Spleen (tissue), 7 donors: ENCODE measurements around the gene ZNF362.

ENCODE experiments used
- POLR2A ChIP-seq, 3 donors: fragments of 450-650 bp; IDR thresholded peaks; one replicate each; pipeline ENCODE4 v1.5.1; 2017; ENCODE audit warnings: antibody characterized with exemption in 3 of 3, mild to moderate bottlenecking in 1 of 3
- TF ChIP-seq, protein P1 (sequence below), 11 experiments: fragments of 200-600 bp in 7 of 11; fragments of 450-650 bp in 4 of 11; sonication (generic) in 4 of 11; IDR thresholded peaks in 8 of 11; conservative IDR thresholded peaks in 3 of 11; 1 replicate in 7 of 11; 2 replicates in 4 of 11; pipeline versions ENCODE4 v1.4.0 to v1.8.0; 2016 to 2021; ENCODE audit warnings: antibody characterized with exemption in 11 of 11, inconsistent platforms in 4 of 11, mild to moderate bottlenecking in 1 of 11
- donor health status: DM: no; HTN: no; CAD: no; lungs with moderate emphysema.
- donor health status: DM: no; HTN: no; CAD: no.
- donor health status: DM: no; HTN: no; CAD: no.

DNA sequence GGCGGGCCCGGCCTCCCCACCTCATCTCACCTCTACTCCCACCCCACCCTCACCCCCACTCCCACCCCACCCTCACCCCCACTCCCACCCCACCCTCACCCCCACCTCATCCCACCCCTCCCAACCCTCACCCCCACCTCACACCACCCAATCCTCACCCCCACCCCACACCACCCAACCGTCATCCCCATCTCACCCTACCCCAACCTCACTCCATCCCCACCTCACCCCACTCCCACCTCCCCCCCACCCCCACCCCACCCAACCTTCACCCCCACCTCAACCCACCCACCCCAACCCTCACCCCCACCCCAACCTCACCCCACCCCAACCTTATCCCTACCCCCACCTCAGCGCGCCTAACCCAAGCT lies 51.2 kb downstream of the ZNF362 start:
- TF ChIP-seq, protein P1, sequence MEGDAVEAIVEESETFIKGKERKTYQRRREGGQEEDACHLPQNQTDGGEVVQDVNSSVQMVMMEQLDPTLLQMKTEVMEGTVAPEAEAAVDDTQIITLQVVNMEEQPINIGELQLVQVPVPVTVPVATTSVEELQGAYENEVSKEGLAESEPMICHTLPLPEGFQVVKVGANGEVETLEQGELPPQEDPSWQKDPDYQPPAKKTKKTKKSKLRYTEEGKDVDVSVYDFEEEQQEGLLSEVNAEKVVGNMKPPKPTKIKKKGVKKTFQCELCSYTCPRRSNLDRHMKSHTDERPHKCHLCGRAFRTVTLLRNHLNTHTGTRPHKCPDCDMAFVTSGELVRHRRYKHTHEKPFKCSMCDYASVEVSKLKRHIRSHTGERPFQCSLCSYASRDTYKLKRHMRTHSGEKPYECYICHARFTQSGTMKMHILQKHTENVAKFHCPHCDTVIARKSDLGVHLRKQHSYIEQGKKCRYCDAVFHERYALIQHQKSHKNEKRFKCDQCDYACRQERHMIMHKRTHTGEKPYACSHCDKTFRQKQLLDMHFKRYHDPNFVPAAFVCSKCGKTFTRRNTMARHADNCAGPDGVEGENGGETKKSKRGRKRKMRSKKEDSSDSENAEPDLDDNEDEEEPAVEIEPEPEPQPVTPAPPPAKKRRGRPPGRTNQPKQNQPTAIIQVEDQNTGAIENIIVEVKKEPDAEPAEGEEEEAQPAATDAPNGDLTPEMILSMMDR (IDR thresholded peaks at IDR 0.05 in 8 of 11, conservative IDR thresholded peaks at IDR 0.05 in 3 of 11) = no peak
- TF ChIP-seq POLR2A (IDR thresholded peaks at IDR 0.05) = no peak
